ENCODE data around the gene ZNF75A.

ZNF75A gene

GRCh38 chr16:3317315-3317999 lies 12.2 kb downstream of the ZNF75A start:
- intact Hi-C loops (cut with micrococcal nuclease) = no loop called here
- Mint-ChIP-seq H3K4me1 (ENCODE audit: low read depth) (no peaks in the 10 kb centered on the region), H3K9me3 (peaks cover 100% of the 10 kb centered on the region), H3K36me3 (ENCODE audit: low read depth) (peaks cover 58% of the 10 kb centered on the region), H3K27me3 (no peaks in the 10 kb centered on the region), H3K27ac (no peak overlapping the region), H3K4me3 (no peak overlapping the region)

- no peaks in the 10 kb centered on the region for H3K27me3 Mint-ChIP-seq
- no peak overlapping the region for H3K4me3 Mint-ChIP-seq
- no peaks in the 10 kb centered on the region for H3K4me1 Mint-ChIP-seq (ENCODE audit: low read depth)
- peaks cover 83% of the 10 kb centered on the region for H3K9me3 Mint-ChIP-seq
- H3K27ac Mint-ChIP-seq = no peak overlapping the region
- H3K36me3 Mint-ChIP-seq (ENCODE audit: low read depth) = peaks cover 14% of the 10 kb centered on the region
- intact Hi-C loops (cut with micrococcal nuclease) = no loop called here
These were observed 16.5 kb downstream of the ZNF75A start for GRCh38 chr16:3321816-3322215.

GRCh38 chr16:3327514-3327913 lies 22.2 kb downstream of the ZNF75A start:
- Mint-ChIP-seq H3K27ac (no peak overlapping the region), H3K36me3 (ENCODE audit: low read depth) (no peaks in the 10 kb centered on the region), H3K4me1 (ENCODE audit: low read depth) (no peaks in the 10 kb centered on the region), H3K9me3 (peaks cover 54% of the 10 kb centered on the region), H3K27me3 (peaks cover 1% of the 10 kb centered on the region), H3K4me3 (no peak overlapping the region)
- intact Hi-C loops (cut with micrococcal nuclease) = no loop called here

- Mint-ChIP-seq H3K27me3 (peaks cover 1% of the 10 kb centered on the region), H3K36me3 (ENCODE audit: low read depth) (no peaks in the 10 kb centered on the region), H3K4me3 (no peak overlapping the region), H3K27ac (no peak overlapping the region), H3K9me3 (peaks cover 51% of the 10 kb centered on the region), H3K4me1 (ENCODE audit: low read depth) (no peaks in the 10 kb centered on the region)
- intact Hi-C loops (cut with micrococcal nuclease) = no loop called here
These were observed 22.8 kb downstream of the ZNF75A start for GRCh38 chr16:3328104-3328503.

- Mint-ChIP-seq H3K9me3 (peaks cover 51% of the 10 kb centered on the region), H3K4me3 (no peak overlapping the region), H3K27me3 (peaks cover 1% of the 10 kb centered on the region), H3K4me1 (ENCODE audit: low read depth) (no peaks in the 10 kb centered on the region), H3K27ac (no peak overlapping the region), H3K36me3 (ENCODE audit: low read depth) (no peaks in the 10 kb centered on the region)
- intact Hi-C loops (cut with micrococcal nuclease) = no loop called here
These were observed 23.3 kb downstream of the ZNF75A start for GRCh38 chr16:3328643-3329042.

GRCh38 chr16:3346041-3346440 lies 40.7 kb downstream of the ZNF75A start:
- no peak overlapping the region for H3K27ac Mint-ChIP-seq
- H3K36me3 Mint-ChIP-seq (ENCODE audit: low read depth) = no peaks in the 10 kb centered on the region
- intact Hi-C loops (cut with micrococcal nuclease) = no loop called here
- peaks cover 4% of the 10 kb centered on the region for H3K27me3 Mint-ChIP-seq
- peaks cover 32% of the 10 kb centered on the region for H3K9me3 Mint-ChIP-seq
- no peak overlapping the region for H3K4me3 Mint-ChIP-seq
- no peaks in the 10 kb centered on the region for H3K4me1 Mint-ChIP-seq (ENCODE audit: low read depth)

- intact Hi-C loops (cut with micrococcal nuclease) = no loop called here
- Mint-ChIP-seq H3K4me1 (ENCODE audit: low read depth) (no peaks in the 10 kb centered on the region), H3K27ac (no peak overlapping the region), H3K36me3 (ENCODE audit: low read depth) (no peaks in the 10 kb centered on the region), H3K4me3 (no peak overlapping the region), H3K9me3 (peaks cover 28% of the 10 kb centered on the region), H3K27me3 (peaks cover 5% of the 10 kb centered on the region)
These were observed 42.3 kb downstream of the ZNF75A start for GRCh38 chr16:3347586-3347985.

GRCh38 chr16:3348547-3349167 lies 43.4 kb downstream of the ZNF75A start:
- peaks cover 4% of the 10 kb centered on the region for H3K4me1 Mint-ChIP-seq (ENCODE audit: low read depth)
- H3K36me3 Mint-ChIP-seq (ENCODE audit: low read depth) = no peaks in the 10 kb centered on the region
- peaks cover 28% of the 10 kb centered on the region for H3K9me3 Mint-ChIP-seq
- intact Hi-C loops (cut with micrococcal nuclease) = no loop called here
- no peak overlapping the region for H3K27ac Mint-ChIP-seq
- H3K4me3 Mint-ChIP-seq = no peak overlapping the region
- H3K27me3 Mint-ChIP-seq = peaks cover 7% of the 10 kb centered on the region

GRCh38 chr16:3349175-3349574 lies 43.9 kb downstream of the ZNF75A start:
- H3K4me1 Mint-ChIP-seq (ENCODE audit: low read depth) = peaks cover 5% of the 10 kb centered on the region
- no peaks in the 10 kb centered on the region for H3K36me3 Mint-ChIP-seq (ENCODE audit: low read depth)
- H3K4me3 Mint-ChIP-seq = no peak overlapping the region
- intact Hi-C loops (cut with micrococcal nuclease) = no loop called here
- H3K27me3 Mint-ChIP-seq = peaks cover 7% of the 10 kb centered on the region
- no peak overlapping the region for H3K27ac Mint-ChIP-seq
- peaks cover 33% of the 10 kb centered on the region for H3K9me3 Mint-ChIP-seq

- intact Hi-C loops (cut with micrococcal nuclease) = no loop called here
These were observed 50.3 kb downstream of the ZNF75A start, which contains the start of gene OR2C1 for GRCh38 chr16:3355589-3355988. Gene OR2C1 (plus strand): TSS chr16:3355889. CDS start chr16:3355941, 52 bp downstream.

GRCh38 chr16:3356118-3356517 lies 50.8 kb downstream of the ZNF75A start:
- no peak overlapping the region for H3K27ac Mint-ChIP-seq
- H3K4me3 Mint-ChIP-seq = no peak overlapping the region
- intact Hi-C loops (cut with micrococcal nuclease) = no loop called here
- peaks cover 51% of the 10 kb centered on the region for H3K9me3 Mint-ChIP-seq
- H3K4me1 Mint-ChIP-seq (ENCODE audit: low read depth) = peaks cover 5% of the 10 kb centered on the region
- peaks cover 13% of the 10 kb centered on the region for H3K27me3 Mint-ChIP-seq
- H3K36me3 Mint-ChIP-seq (ENCODE audit: low read depth) = no peaks in the 10 kb centered on the region

More at GRCh38 chr16:3355589-3355988, 50.3 kb downstream of the ZNF75A start, which contains the start of gene OR2C1:
- H3K4me1 Mint-ChIP-seq (ENCODE audit: low read depth) = peaks cover 5% of the 10 kb centered on the region
- no peak within 1 kb of the TSS for H3K4me3 Mint-ChIP-seq
- H3K9me3 Mint-ChIP-seq = peaks cover 45% of the 10 kb centered on the region
- peaks cover 13% of the 10 kb centered on the region for H3K27me3 Mint-ChIP-seq
- H3K27ac Mint-ChIP-seq = no peak within 1 kb of the TSS
- no peaks in the 10 kb centered on the region for H3K36me3 Mint-ChIP-seq (ENCODE audit: low read depth)

GRCh38 chr16:3358871-3359270 lies 53.6 kb downstream of the ZNF75A start:
- Mint-ChIP-seq H3K4me3 (no peak overlapping the region), H3K27ac (no peak overlapping the region), H3K27me3 (peaks cover 22% of the 10 kb centered on the region), H3K9me3 (peaks cover 70% of the 10 kb centered on the region), H3K4me1 (ENCODE audit: low read depth) (no peaks in the 10 kb centered on the region), H3K36me3 (ENCODE audit: low read depth) (no peaks in the 10 kb centered on the region)
- intact Hi-C loops (cut with micrococcal nuclease) = no loop called here

GRCh38 chr16:3362931-3363330 lies 57.6 kb downstream of the ZNF75A start:
- Mint-ChIP-seq H3K4me3 (no peak overlapping the region), H3K27ac (no peak overlapping the region), H3K27me3 (peaks cover 33% of the 10 kb centered on the region), H3K4me1 (ENCODE audit: low read depth) (no peaks in the 10 kb centered on the region), H3K9me3 (peaks cover 37% of the 10 kb centered on the region), H3K36me3 (ENCODE audit: low read depth) (peaks cover 12% of the 10 kb centered on the region)
- intact Hi-C loops (cut with micrococcal nuclease) = no loop called here

- Mint-ChIP-seq H3K4me3 (no peak overlapping the region), H3K27me3 (peaks cover 33% of the 10 kb centered on the region), H3K9me3 (peaks cover 37% of the 10 kb centered on the region), H3K4me1 (ENCODE audit: low read depth) (no peaks in the 10 kb centered on the region), H3K36me3 (ENCODE audit: low read depth) (peaks cover 12% of the 10 kb centered on the region), H3K27ac (no peak overlapping the region)
- intact Hi-C loops (cut with micrococcal nuclease) = no loop called here
These were observed 58.5 kb downstream of the ZNF75A start for GRCh38 chr16:3363793-3364192.
